Measurements from ENCODE around the gene RAB3D.

Gene RAB3D

GRCh38 chr19:11365557-11366117 is 26.2 kb upstream of the RAB3D start:
- no peak for DNase-seq (ENCODE audit: low read depth)
- no peak overlapping the region for H3K4me3 ChIP-seq (ENCODE audit: control insufficient read depth, low read depth, low read length)
- no peak for TF ChIP-seq CTCF (conservative IDR thresholded peaks at IDR 0.05; ENCODE audit: control insufficient read depth, insufficient read depth, low read depth, low read length)

- DNase-seq (ENCODE audit: low read depth): no peak
- H3K4me3 ChIP-seq (ENCODE audit: control insufficient read depth, low read depth, low read length): no peak overlapping the region
- no peak for TF ChIP-seq CTCF (conservative IDR thresholded peaks at IDR 0.05; ENCODE audit: control insufficient read depth, insufficient read depth, low read depth, low read length)
Measured at GRCh38 chr19:11364935-11365334, 25.5 kb upstream of the RAB3D start.

GRCh38 chr19:11364296-11364904 is 24.9 kb upstream of the RAB3D start:
- TF ChIP-seq CTCF (conservative IDR thresholded peaks at IDR 0.05; ENCODE audit: control insufficient read depth, insufficient read depth, low read depth, low read length): no peak
- H3K4me3 ChIP-seq (ENCODE audit: control insufficient read depth, low read depth, low read length): no peak overlapping the region
- no peak for DNase-seq (ENCODE audit: low read depth)

GRCh38 chr19:11363881-11364280 is 24.4 kb upstream of the RAB3D start:
- TF ChIP-seq CTCF (conservative IDR thresholded peaks at IDR 0.05; ENCODE audit: control insufficient read depth, insufficient read depth, low read depth, low read length): no peak
- H3K4me3 ChIP-seq (ENCODE audit: control insufficient read depth, low read depth, low read length): no peak overlapping the region
- DNase-seq (ENCODE audit: low read depth): no peak

GRCh38 chr19:11361771-11362731 is 22.6 kb upstream of the RAB3D start:
- TF ChIP-seq CTCF (conservative IDR thresholded peaks at IDR 0.05; ENCODE audit: control insufficient read depth, insufficient read depth, low read depth, low read length): no peak
- DNase-seq (ENCODE audit: low read depth): no peak
- H3K4me3 ChIP-seq (ENCODE audit: control insufficient read depth, low read depth, low read length): no peak overlapping the region

GRCh38 chr19:11361037-11361770 is 21.7 kb upstream of the RAB3D start:
- no peak for TF ChIP-seq CTCF (conservative IDR thresholded peaks at IDR 0.05; ENCODE audit: control insufficient read depth, insufficient read depth, low read depth, low read length)
- no peak overlapping the region for H3K4me3 ChIP-seq (ENCODE audit: control insufficient read depth, low read depth, low read length)
- no peak for DNase-seq (ENCODE audit: low read depth)

Data from fibroblast of mammary gland (primary cell).